Epithelial cell of alveolus of lung (primary cell): ENCODE measurements around the gene DNAJC7. TPM values are rescaled to one million over a fixed set of nuclear protein-coding genes. Genes with fewer than 3 reads are reported as not detected.

Experiments used
- total RNA-seq: library from RNA; depleted of rRNA; stranded (reverse); fragments of >200 nt; gene quantifications from 2 replicates; pipeline ENCODE4 v1.2.1, GENCODE V29; 2015

Gene DNAJC7
- total RNA-seq, result 52.6 and 63.4 TPM in 2 replicates

GRCh38 chr17:42016941-42017865 lies at the start of gene DNAJC7:
TSS of gene DNAJC7 (minus strand) at chr17:42017439. CDS start at chr17:42017416, 23 bp downstream.

GRCh38 chr17:42050393-42051012 lies 33.3 kb upstream of the DNAJC7 start, which contains the start of gene C17orf113:
TSS of gene C17orf113 (minus strand) at chr17:42050601. CDS start at chr17:42043376, 7,225 bp downstream.

GRCh38 chr17:42019509-42020404 lies 2.5 kb upstream of the DNAJC7 start, which contains the start of gene NKIRAS2:
TSS of gene NKIRAS2 (plus strand) at chr17:42020090. CDS start at chr17:42021578, 1,488 bp downstream.

GRCh38 chr17:41966463-41967140 lies 50.6 kb downstream of the DNAJC7 start, which contains the start of gene CNP:
TSS of gene CNP (plus strand) at chr17:41966795. CDS start at chr17:41966885, 90 bp downstream.

GRCh38 chr17:41930009-41930832 lies 87.0 kb downstream of the DNAJC7 start, which contains the start of gene ODAD4:
TSS of gene ODAD4 (plus strand) at chr17:41930617. CDS start at chr17:41930724, 107 bp downstream.

Other genes starting within 250 kb of the DNAJC7 start
- gene JUP, start 230.7 kb downstream of the DNAJC7 start, total RNA-seq, result 118 and 240 TPM in 2 replicates
- 97.5 and 116 TPM in 2 replicates for gene P3H4, start 205.5 kb downstream of the DNAJC7 start, total RNA-seq
- gene FKBP10, start 204.4 kb downstream of the DNAJC7 start, total RNA-seq, result 517 and 587 TPM in 2 replicates
- 36.6 and 71.5 TPM in 2 replicates for gene NT5C3B, start 181.2 kb downstream of the DNAJC7 start, total RNA-seq
- gene KLHL10, start 179.6 kb downstream of the DNAJC7 start, total RNA-seq, result not detected in 2 replicates
- 16.3 and 23.9 TPM in 2 replicates for gene KLHL11, start 152.0 kb downstream of the DNAJC7 start, total RNA-seq
- gene ACLY, start 98.5 kb downstream of the DNAJC7 start, total RNA-seq, result 123 and 285 TPM in 2 replicates
- 0.52 and 1.9 TPM in 2 replicates for gene ODAD4, start 86.8 kb downstream of the DNAJC7 start, total RNA-seq
- gene CNP, start 50.6 kb downstream of the DNAJC7 start, total RNA-seq, result 58.9 and 69.8 TPM in 2 replicates
- 45.0 and 47.1 TPM in 2 replicates for gene NKIRAS2, start 2.7 kb upstream of the DNAJC7 start, total RNA-seq
- gene C17orf113, start 33.2 kb upstream of the DNAJC7 start, total RNA-seq, result 0.13 and 2.1 TPM in 2 replicates
- not detected in 2 replicates for gene ZNF385C, start 81.0 kb upstream of the DNAJC7 start, total RNA-seq
- gene DHX58, start 95.3 kb upstream of the DNAJC7 start, total RNA-seq, result 8.3 and 9.7 TPM in 2 replicates
- 6.6 and 17.8 TPM in 2 replicates for gene KAT2A, start 103.9 kb upstream of the DNAJC7 start, total RNA-seq
- not detected in 2 replicates for gene HSPB9, start 105.4 kb upstream of the DNAJC7 start, total RNA-seq
- gene RAB5C, start 137.6 kb upstream of the DNAJC7 start, total RNA-seq, result 113 and 126 TPM in 2 replicates
- gene KCNH4, start 163.7 kb upstream of the DNAJC7 start, total RNA-seq, result not detected in 2 replicates
- not detected in 2 replicates for gene HCRT, start 168.0 kb upstream of the DNAJC7 start, total RNA-seq
- gene GHDC, start 177.1 kb upstream of the DNAJC7 start, total RNA-seq, result 20.0 and 32.6 TPM in 2 replicates